ENCODE results near the gene RBPJ. TPM values are rescaled to one million over a fixed set of nuclear protein-coding genes. Genes with fewer than 3 reads are reported as not detected.

The RBPJ gene
- total and polyA plus RNA-seq, 2 experiments from 2014 or later, result 50.3 to 80.3 TPM

DNA sequence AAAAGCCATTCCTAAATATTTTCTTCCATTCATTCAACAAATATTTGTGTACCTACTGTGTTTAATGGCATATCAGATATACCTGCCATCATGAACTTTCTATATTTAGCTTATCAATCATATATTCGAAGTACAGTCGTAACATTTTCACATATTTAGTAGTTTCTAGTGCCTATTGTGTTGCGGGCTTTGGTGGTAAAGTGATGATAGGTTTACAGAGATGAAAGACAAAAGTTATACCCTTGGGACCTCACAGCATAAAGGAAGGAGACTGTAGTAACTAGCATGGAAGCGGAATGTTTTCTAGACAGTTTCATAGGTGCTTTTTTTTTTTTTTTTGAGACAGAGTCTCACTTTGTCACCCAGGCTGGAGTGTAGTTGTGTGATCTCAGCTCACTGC, 39.5 kb downstream of the RBPJ start:
- Histone ChIP-seq H3K36me3 (no peaks in the 10 kb centered on the region), H3K27ac (no peak overlapping the region), H3K9me3 (ENCODE audit: low read depth) (no peaks in the 10 kb centered on the region), H3K4me1 (ENCODE audit: low read depth) (peaks cover 11% of the 10 kb centered on the region), H3K27me3 (no peaks in the 10 kb centered on the region), H3K4me3 (no peak overlapping the region)
- TF ChIP-seq, protein P1, sequence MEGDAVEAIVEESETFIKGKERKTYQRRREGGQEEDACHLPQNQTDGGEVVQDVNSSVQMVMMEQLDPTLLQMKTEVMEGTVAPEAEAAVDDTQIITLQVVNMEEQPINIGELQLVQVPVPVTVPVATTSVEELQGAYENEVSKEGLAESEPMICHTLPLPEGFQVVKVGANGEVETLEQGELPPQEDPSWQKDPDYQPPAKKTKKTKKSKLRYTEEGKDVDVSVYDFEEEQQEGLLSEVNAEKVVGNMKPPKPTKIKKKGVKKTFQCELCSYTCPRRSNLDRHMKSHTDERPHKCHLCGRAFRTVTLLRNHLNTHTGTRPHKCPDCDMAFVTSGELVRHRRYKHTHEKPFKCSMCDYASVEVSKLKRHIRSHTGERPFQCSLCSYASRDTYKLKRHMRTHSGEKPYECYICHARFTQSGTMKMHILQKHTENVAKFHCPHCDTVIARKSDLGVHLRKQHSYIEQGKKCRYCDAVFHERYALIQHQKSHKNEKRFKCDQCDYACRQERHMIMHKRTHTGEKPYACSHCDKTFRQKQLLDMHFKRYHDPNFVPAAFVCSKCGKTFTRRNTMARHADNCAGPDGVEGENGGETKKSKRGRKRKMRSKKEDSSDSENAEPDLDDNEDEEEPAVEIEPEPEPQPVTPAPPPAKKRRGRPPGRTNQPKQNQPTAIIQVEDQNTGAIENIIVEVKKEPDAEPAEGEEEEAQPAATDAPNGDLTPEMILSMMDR (IDR thresholded peaks at IDR 0.05; ENCODE audit: low read depth, low read length), result no peak
- DNase-seq (ENCODE audit: low read depth in 1 of 2, low spot score in 1 of 2), result no peak

DNA sequence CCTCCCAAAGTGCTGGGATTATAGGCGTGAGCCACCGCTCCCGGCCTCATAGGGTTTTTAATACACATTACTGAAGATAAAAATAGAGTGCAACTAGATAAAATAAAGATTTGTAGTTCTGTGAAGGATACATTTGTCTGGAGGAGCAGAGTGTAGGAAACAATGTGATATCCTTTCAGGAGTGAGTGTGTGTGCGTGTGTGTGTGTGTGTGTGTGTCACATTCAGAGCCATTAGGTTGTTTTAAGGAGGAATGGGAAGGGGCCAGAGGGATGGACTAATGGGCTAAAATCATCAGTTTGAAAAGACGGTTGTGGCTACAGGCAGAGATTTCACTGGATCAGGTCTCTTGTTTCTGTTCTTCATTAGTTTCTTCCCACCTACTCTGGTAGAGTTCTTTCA, 40.0 kb downstream of the RBPJ start:
- TF ChIP-seq, protein P1 (IDR thresholded peaks at IDR 0.05; ENCODE audit: low read depth, low read length), result no peak
- Histone ChIP-seq H3K4me3 (no peak overlapping the region), H3K36me3 (no peaks in the 10 kb centered on the region), H3K27me3 (no peaks in the 10 kb centered on the region), H3K4me1 (ENCODE audit: low read depth) (peaks cover 8% of the 10 kb centered on the region), H3K27ac (peak overlapping the region; percentile 37), H3K9me3 (ENCODE audit: low read depth) (no peaks in the 10 kb centered on the region)
- DNase-seq (ENCODE audit: low read depth in 1 of 2, low spot score in 1 of 2), result no peak

DNA sequence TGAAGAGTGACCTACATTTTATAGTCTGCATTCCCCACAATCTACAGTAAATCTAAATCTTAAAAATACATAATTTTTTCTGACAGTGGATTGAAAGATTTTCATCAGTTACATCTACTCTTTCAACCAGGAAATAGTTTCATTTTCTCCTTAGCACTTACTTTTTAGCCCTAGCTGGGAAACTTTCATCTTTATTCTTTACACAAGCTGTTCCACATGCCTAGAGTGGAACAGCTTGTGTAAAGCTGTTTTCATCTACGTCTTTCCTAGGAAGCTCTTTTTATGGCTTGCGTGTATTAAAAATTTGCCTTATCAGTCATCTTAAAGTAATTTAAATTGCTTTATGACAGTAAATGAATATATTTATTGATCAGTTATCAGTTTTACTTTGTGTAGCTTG, 40.5 kb downstream of the RBPJ start:
- Histone ChIP-seq H3K27me3 (no peaks in the 10 kb centered on the region), H3K4me3 (no peak overlapping the region), H3K36me3 (no peaks in the 10 kb centered on the region), H3K9me3 (ENCODE audit: low read depth) (no peaks in the 10 kb centered on the region), H3K4me1 (ENCODE audit: low read depth) (peaks cover 4% of the 10 kb centered on the region), H3K27ac (peak overlapping the region; percentile 37)
- no peak for DNase-seq (ENCODE audit: low read depth in 1 of 2, low spot score in 1 of 2)
- TF ChIP-seq, protein P1 (IDR thresholded peaks at IDR 0.05; ENCODE audit: low read depth, low read length), result no peak

DNA sequence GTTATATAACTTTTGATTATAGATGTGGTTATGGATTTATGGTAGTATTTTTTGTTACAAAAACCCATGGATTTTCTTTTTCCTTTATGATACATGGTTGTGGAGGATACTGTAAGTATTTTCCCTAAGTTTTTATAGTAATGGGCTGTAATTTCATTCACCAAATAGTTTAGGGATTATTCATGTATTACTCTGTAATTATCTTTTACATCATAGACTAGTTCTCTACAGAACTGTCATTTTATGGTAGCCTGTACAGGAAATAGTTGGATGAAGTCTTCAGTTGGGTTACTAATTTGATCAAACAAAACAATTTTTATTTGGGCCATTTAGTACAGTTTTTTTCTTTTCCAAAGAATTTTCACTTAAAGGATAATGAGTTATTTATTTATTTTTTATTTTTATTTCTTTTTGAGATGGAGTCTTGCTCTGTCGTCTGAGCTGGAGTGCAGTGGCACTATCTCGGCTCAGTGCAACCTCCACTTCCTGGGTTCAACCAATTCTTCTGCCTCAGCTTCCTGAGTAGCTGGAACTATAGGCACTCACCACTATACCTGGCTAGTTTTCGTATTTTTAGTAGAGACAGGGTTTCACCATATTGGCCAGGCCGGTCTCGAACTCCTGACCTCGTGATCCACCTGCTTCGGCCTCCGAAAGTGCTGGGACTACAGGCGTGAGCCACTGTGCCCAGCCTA, 42.1 kb downstream of the RBPJ start:
- no peaks in the 10 kb centered on the region for H3K4me1 ChIP-seq (ENCODE audit: low read depth)
- peak in 1 of 2 donors; percentile 10 for DNase-seq (ENCODE audit: low read depth in 1 of 2, low spot score in 1 of 2)
- no peak overlapping the region for H3K4me3 ChIP-seq
- TF ChIP-seq, protein P1 (IDR thresholded peaks at IDR 0.05; ENCODE audit: low read depth, low read length), result no peak
- no peaks in the 10 kb centered on the region for H3K27me3 ChIP-seq
- H3K27ac ChIP-seq, result no peak overlapping the region
- H3K36me3 ChIP-seq, result no peaks in the 10 kb centered on the region
- H3K9me3 ChIP-seq (ENCODE audit: low read depth), result no peaks in the 10 kb centered on the region

DNA sequence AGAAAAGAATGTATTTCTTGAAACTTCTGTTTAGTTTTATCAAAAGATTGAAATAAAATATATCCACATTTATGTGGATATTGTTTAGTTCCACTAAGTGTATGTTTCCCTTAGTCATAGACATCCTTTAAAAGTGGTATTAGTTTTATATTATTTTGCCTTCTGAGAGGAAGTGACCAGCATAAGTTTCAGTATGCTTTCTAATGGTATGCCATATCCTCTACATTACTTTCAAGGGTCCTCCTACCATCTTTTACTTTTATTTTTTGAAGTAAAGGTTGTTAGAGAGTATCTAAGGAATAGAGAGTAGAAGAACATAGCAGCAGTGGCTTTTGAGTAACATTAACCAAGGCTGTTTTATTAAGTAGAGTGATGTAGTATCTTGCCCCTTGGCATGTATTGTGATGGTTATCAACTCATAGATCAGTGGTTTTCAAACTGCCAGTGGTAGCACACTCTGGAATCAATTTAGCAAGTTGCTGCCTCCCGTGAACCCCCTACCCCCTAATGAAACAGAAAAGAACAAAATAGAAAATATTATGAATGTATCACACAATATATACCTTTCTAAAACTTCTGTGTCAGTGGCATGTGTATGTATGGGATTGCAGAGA, 44.8 kb downstream of the RBPJ start:
- H3K4me1 ChIP-seq (ENCODE audit: low read depth), result peaks cover 6% of the 10 kb centered on the region
- no peaks in the 10 kb centered on the region for H3K27me3 ChIP-seq
- TF ChIP-seq, protein P1 (IDR thresholded peaks at IDR 0.05; ENCODE audit: low read depth, low read length), result no peak
- no peaks in the 10 kb centered on the region for H3K36me3 ChIP-seq
- no peak for DNase-seq (ENCODE audit: low read depth in 1 of 2, low spot score in 1 of 2)
- no peak overlapping the region for H3K4me3 ChIP-seq
- H3K9me3 ChIP-seq (ENCODE audit: low read depth), result no peaks in the 10 kb centered on the region
- H3K27ac ChIP-seq, result peak overlapping the region; percentile 23

All from cardiac muscle cell (in vitro differentiated cells and primary cell).